Neural cell (in vitro differentiated cells): ENCODE results near the gene TTC39C. TPM values are rescaled to one million over a fixed set of nuclear protein-coding genes. Genes with fewer than 3 reads are reported as not detected.
A peak's percentile ranks its signal among the peaks of the same experiment; 100 is the strongest.

Source experiments
- H2AFZ ChIP-seq: fragments of 200-600, 300-800 bp; sonication (generic), shearing (Covaris generic); 2 replicates; pipeline ENCODE4 v1.6.0; 2014; ENCODE audit warnings: low read depth, mild to moderate bottlenecking, antibody characterized with exemption, low read length, moderate library complexity
- H3F3A ChIP-seq: fragments of 200-600 bp; shearing (Covaris generic); 2 replicates; pipeline ENCODE4 v1.6.1; 2016; ENCODE audit warnings: mild to moderate bottlenecking, moderate library complexity, mixed read lengths, antibody characterized with exemption, low read length; ENCODE audit not compliant: insufficient read depth, poor library complexity, severe bottlenecking
- H3K27ac ChIP-seq: fragments of 200-600, 300-800 bp; sonication (generic), shearing (Covaris generic); 2 replicates; pipeline ENCODE4 v1.5.1; 2014; ENCODE audit warnings: mild to moderate bottlenecking, low read length, moderate library complexity
- H3K27me3 ChIP-seq: fragments of 300-800, 200-600 bp; sonication (generic), shearing (Covaris generic); 2 replicates; pipeline ENCODE4 v1.6.0; 2014; ENCODE audit warnings: mild to moderate bottlenecking, low read depth, low read length, moderate library complexity; ENCODE audit not compliant: insufficient read depth
- H3K36me3 ChIP-seq: fragments of 300-800, 200-600 bp; sonication (generic), shearing (Covaris generic); 2 replicates; pipeline ENCODE4 v1.5.1; 2014; ENCODE audit warnings: mild to moderate bottlenecking, antibody characterized with exemption, low read length, moderate library complexity; ENCODE audit not compliant: insufficient read depth
- H3K4me2 ChIP-seq: fragments of 300-800, 200-600 bp; sonication (generic), shearing (Covaris generic); 2 replicates; pipeline ENCODE4 v1.6.0; 2014; ENCODE audit warnings: mild to moderate bottlenecking, low read length
- H3K4me3 ChIP-seq: fragments of 300-800, 200-600 bp; sonication (generic), shearing (Covaris generic); 2 replicates; pipeline ENCODE4 v1.5.1; 2014; ENCODE audit warnings: mild to moderate bottlenecking, low read length, moderate library complexity
- H3K79me2 ChIP-seq: fragments of 200-600 bp; shearing (Covaris generic); replicated peaks from 2 replicates; pipeline ENCODE4 v1.6.0; 2014; ENCODE audit warnings: mild to moderate bottlenecking, low read length, moderate library complexity; ENCODE audit not compliant: insufficient read depth
- H3K9ac ChIP-seq: fragments of 300-800, 200-600 bp; sonication (generic), shearing (Covaris generic); 2 replicates; pipeline ENCODE4 v1.6.1; 2016; ENCODE audit warnings: mild to moderate bottlenecking, low read length, mixed read lengths
- H3K9me2 ChIP-seq: fragments of 200-600 bp; shearing (Covaris generic); 2 replicates; pipeline ENCODE4 v1.6.1; 2016; ENCODE audit warnings: mild to moderate bottlenecking, low read length, mixed read lengths; ENCODE audit not compliant: insufficient read depth
- H3K9me3 ChIP-seq: fragments of 200-600, 300-800 bp; sonication (generic), shearing (Covaris generic); 2 replicates; pipeline ENCODE4 v1.6.1; 2016; ENCODE audit warnings: mild to moderate bottlenecking, mixed run types, low read length, moderate library complexity, mixed read lengths
- H4K20me1 ChIP-seq: fragments of 200-600 bp; shearing (Covaris generic); 2 replicates; pipeline ENCODE4 v1.6.1; 2016; ENCODE audit warnings: mild to moderate bottlenecking, mixed run types; ENCODE audit not compliant: insufficient read depth
- EP300 ChIP-seq: fragments of 450-650 bp; conservative IDR thresholded peaks from 2 replicates; pipeline ENCODE4 v1.6.1; 2014; ENCODE audit warnings: antibody characterized with exemption, mild to moderate bottlenecking, moderate library complexity; ENCODE audit not compliant: poor library complexity, severe bottlenecking
- EZH2 ChIP-seq: fragments of 200-600, 300-800 bp; shearing (Covaris generic), sonication (generic); IDR thresholded peaks from 2 replicates; pipeline ENCODE4 v1.6.1; 2014; ENCODE audit warnings: antibody characterized with exemption, low read length, borderline replicate concordance, mild to moderate bottlenecking; ENCODE audit not compliant: insufficient read depth, poor library complexity, severe bottlenecking
- MXI1 ChIP-seq: fragments of 450-650 bp; conservative IDR thresholded peaks from 2 replicates; pipeline ENCODE4 v1.6.1; 2014; ENCODE audit warnings: antibody characterized with exemption, mild to moderate bottlenecking; ENCODE audit not compliant: poor library complexity, severe bottlenecking
- POLR2AphosphoS5 ChIP-seq: IDR thresholded peaks from 2 replicates; pipeline ENCODE4 v1.6.1; 2012
- RAD21 ChIP-seq: fragments of 450-650 bp; conservative IDR thresholded peaks from 2 replicates; pipeline ENCODE4 v1.6.1; 2014; ENCODE audit warnings: antibody characterized with exemption, mild to moderate bottlenecking, moderate library complexity
- SMC3 ChIP-seq: fragments of 450-650 bp; conservative IDR thresholded peaks from 2 replicates; pipeline ENCODE4 v1.6.1; 2014; ENCODE audit warnings: antibody characterized with exemption, mild to moderate bottlenecking, moderate library complexity; ENCODE audit not compliant: poor library complexity
- TAF1 ChIP-seq: IDR thresholded peaks from 2 replicates; pipeline ENCODE4 v1.6.1; 2012; ENCODE audit warnings: low read depth
- polyA plus RNA-seq: library from polyadenylated mRNA; depleted of rRNA; stranded (reverse); fragments of >200 nt; gene quantifications from 2 replicates; pipeline ENCODE4 v1.2.3, GENCODE V29; 2014
- TF ChIP-seq, protein P1 (sequence below): IDR thresholded peaks from 2 replicates; pipeline ENCODE4 v1.6.1; 2012; ENCODE audit warnings: borderline replicate concordance

Gene TTC39C
- polyA plus RNA-seq, 1 donor from 2014 or later: 19.9 TPM

DNA sequence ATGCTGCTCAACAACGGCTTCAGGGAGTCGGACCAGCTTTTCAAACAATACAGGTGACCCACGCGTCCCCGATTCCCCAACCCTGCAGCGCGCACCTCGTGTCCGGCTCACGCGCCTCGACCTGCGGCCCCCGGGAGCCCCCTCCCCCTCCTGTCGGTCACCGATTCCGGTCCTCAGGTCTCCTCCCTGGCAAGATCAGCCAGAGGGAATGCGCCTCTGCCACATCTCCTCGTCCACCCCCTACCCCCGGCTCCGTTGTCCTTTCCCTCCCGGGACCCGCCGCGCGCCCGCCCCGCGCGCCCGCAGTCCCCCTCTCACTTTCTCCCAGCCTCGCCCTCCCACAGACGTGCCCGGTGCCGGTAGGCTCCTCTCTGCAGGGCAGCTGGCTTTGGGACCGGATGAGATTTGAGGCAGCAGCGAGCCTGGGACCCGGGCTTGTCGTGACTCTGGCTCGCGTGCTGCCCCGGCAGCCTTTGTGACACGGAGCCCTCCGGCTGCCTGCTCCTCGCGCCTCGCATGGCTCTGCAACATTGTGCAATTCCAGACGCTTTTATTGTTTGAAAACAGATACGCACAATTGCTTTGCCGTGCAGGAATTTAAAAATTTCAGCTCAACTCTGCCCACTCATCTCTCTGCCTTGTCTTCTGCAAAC, 558 bp downstream of the TTC39C start:
- Histone ChIP-seq H3K9me2 (no peaks in the 10 kb centered on the region), H2AFZ (peak overlapping the region; percentile 77), H3K4me2 (peak overlapping the region; percentile 67), H3K4me3 (peak overlapping the region; percentile 93), H3K27me3 (no peaks in the 10 kb centered on the region), H3K9me3 (no peaks in the 10 kb centered on the region), H3K36me3 (no peaks in the 10 kb centered on the region), H3F3A (no peaks in the 10 kb centered on the region), H3K27ac (peak overlapping the region; percentile 73), H3K79me2 (peaks cover 30% of the 10 kb centered on the region), H3K9ac (peak overlapping the region; percentile 79), H4K20me1 (no peaks in the 10 kb centered on the region)
- TF ChIP-seq EP300 (no peak), RAD21 (no peak), EZH2 (no peak), SMC3 (peak; percentile 14), TAF1 (peak; percentile 52), MXI1 (no peak)
- TF ChIP-seq, protein P1, sequence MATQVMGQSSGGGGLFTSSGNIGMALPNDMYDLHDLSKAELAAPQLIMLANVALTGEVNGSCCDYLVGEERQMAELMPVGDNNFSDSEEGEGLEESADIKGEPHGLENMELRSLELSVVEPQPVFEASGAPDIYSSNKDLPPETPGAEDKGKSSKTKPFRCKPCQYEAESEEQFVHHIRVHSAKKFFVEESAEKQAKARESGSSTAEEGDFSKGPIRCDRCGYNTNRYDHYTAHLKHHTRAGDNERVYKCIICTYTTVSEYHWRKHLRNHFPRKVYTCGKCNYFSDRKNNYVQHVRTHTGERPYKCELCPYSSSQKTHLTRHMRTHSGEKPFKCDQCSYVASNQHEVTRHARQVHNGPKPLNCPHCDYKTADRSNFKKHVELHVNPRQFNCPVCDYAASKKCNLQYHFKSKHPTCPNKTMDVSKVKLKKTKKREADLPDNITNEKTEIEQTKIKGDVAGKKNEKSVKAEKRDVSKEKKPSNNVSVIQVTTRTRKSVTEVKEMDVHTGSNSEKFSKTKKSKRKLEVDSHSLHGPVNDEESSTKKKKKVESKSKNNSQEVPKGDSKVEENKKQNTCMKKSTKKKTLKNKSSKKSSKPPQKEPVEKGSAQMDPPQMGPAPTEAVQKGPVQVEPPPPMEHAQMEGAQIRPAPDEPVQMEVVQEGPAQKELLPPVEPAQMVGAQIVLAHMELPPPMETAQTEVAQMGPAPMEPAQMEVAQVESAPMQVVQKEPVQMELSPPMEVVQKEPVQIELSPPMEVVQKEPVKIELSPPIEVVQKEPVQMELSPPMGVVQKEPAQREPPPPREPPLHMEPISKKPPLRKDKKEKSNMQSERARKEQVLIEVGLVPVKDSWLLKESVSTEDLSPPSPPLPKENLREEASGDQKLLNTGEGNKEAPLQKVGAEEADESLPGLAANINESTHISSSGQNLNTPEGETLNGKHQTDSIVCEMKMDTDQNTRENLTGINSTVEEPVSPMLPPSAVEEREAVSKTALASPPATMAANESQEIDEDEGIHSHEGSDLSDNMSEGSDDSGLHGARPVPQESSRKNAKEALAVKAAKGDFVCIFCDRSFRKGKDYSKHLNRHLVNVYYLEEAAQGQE: no peak

DNA sequence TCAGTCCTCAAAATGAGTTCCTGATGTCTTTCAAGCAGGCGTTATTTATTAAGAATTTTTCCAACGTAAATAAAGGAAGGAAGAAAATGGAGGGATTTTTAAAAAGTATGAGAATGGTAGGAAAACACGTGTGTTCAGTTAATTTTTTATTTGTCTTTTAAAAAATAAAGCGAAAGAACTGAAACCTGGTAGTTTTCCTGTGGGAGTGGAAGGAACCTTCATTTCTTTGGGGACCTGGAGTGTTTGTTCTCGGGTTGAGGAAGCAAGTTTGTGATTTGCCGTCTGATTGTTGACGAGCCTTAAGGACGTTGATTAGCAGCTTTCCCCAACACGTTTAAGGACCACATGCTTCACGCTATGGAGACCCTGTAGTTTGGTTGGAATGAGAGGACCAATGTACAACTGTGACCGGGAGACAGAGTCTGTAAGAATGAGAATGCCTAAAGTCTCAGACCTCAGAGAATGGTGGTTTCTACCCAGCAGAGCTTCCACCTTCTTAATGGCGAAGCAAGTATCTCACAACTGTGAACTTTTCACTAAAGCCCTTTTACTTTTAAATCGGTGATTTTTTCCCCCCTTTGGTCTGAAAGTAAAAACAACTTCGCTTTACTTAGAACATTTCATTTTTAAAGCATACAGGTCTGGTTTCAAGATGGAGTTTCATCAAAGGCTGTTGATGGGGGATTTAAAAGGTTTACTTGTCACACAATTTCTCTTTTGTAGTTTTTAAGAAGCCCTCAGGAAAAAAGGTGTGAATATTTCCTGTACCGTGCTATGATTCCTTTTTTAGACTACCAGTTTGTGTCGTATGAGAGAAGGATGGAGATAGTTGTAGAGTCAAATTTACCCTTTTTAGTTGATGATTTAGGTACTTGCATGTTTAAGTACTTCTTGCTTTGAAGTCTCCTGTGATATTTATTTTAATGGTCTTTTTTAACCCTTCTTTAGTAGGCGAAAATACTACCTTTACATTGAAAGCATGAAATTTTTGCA, 1.4 kb downstream of the TTC39C start:
- Histone ChIP-seq H3K36me3 (no peaks in the 10 kb centered on the region), H3K79me2 (peaks cover 30% of the 10 kb centered on the region), H3F3A (no peaks in the 10 kb centered on the region), H3K27ac (peak overlapping the region; percentile 73), H3K9ac (peak overlapping the region; percentile 79), H3K4me3 (peak overlapping the region; percentile 93), H3K9me3 (no peaks in the 10 kb centered on the region), H3K9me2 (no peaks in the 10 kb centered on the region), H3K4me2 (peak overlapping the region; percentile 67), H3K27me3 (no peaks in the 10 kb centered on the region), H4K20me1 (no peaks in the 10 kb centered on the region), H2AFZ (peak overlapping the region; percentile 77)
- TF ChIP-seq MXI1 (peak; percentile 95), RAD21 (no peak), EP300 (no peak), POLR2AphosphoS5 (no peak)
- TF ChIP-seq, protein P1: no peak
